Keratinocyte (primary cell): Measurements from ENCODE around the gene COL6A1. TPM values are rescaled to one million over a fixed set of nuclear protein-coding genes. Genes with fewer than 3 reads are reported as not detected.

Experiments used
- DNase-seq: peaks from one replicate; pipeline ENCODE4 v3.0.0-alpha.2; 2011; ENCODE audit warnings: low read depth, missing footprints, low spot score
- FAIRE-seq: peaks from 2 replicates; lab custom pipeline; 2011; peaks lifted over from hg19 to GRCh38; lab: Jason Lieb, UNC
- H2AFZ ChIP-seq: 2 replicates; pipeline ENCODE4 v1.6.0; 2012; ENCODE audit warnings: low read length, control low read depth, inconsistent platforms; ENCODE audit not compliant: control insufficient read depth
- H3K27ac ChIP-seq: 2 replicates; pipeline ENCODE4 v1.5.1; 2011; ENCODE audit warnings: low read length; ENCODE audit not compliant: control insufficient read depth, insufficient read depth
- H3K27me3 ChIP-seq: 3 replicates; pipeline ENCODE4 v1.6.0; 2011; ENCODE audit warnings: low read length; ENCODE audit not compliant: control insufficient read depth, insufficient read depth; ENCODE audit errors: extremely low read depth
- H3K36me3 ChIP-seq, 2 experiments: 2 replicates in 1 of 2; 3 replicates in 1 of 2; pipeline ENCODE4 v1.5.1; 2011; ENCODE audit warnings: low read length in 2 of 2, mild to moderate bottlenecking in 1 of 2; ENCODE audit not compliant: control insufficient read depth in 2 of 2, insufficient read depth in 2 of 2; ENCODE audit errors: extremely low read depth in 1 of 2
- H3K4me1 ChIP-seq: 3 replicates; pipeline ENCODE4 v1.5.1; 2011; ENCODE audit warnings: low read length; ENCODE audit not compliant: control insufficient read depth, insufficient read depth; ENCODE audit errors: extremely low read depth
- H3K4me2 ChIP-seq: 3 replicates; pipeline ENCODE4 v1.6.0; 2011; ENCODE audit warnings: low read depth, low read length; ENCODE audit not compliant: control insufficient read depth, insufficient read depth; ENCODE audit errors: extremely low read depth
- H3K4me3 ChIP-seq, 3 experiments: fragments of 200-600 bp in 1 of 3; sonication (generic) in 1 of 3; 2 replicates in 2 of 3; 3 replicates in 1 of 3; pipeline ENCODE4 v1.5.1; 2011 to 2016; ENCODE audit warnings: low read length in 3 of 3, mild to moderate bottlenecking in 3 of 3, control low read depth in 2 of 3, inconsistent platforms in 1 of 3, low read depth in 1 of 3, mixed read lengths in 1 of 3, mixed run types in 1 of 3, moderate library complexity in 1 of 3; ENCODE audit not compliant: control insufficient read depth in 2 of 3, insufficient read depth in 2 of 3; ENCODE audit errors: extremely low read depth in 1 of 3
- H3K79me2 ChIP-seq: 2 replicates; pipeline ENCODE4 v1.6.0; 2012; ENCODE audit warnings: low read length; ENCODE audit not compliant: control insufficient read depth, insufficient read depth
- H3K9ac ChIP-seq: 3 replicates; pipeline ENCODE4 v1.6.0; 2011; ENCODE audit warnings: low read length; ENCODE audit not compliant: control insufficient read depth, insufficient read depth; ENCODE audit errors: extremely low read depth
- H3K9me1 ChIP-seq: 3 replicates; pipeline ENCODE4 v1.6.0; 2011; ENCODE audit warnings: low read length; ENCODE audit not compliant: control insufficient read depth, insufficient read depth; ENCODE audit errors: extremely low read depth
- H3K9me3 ChIP-seq: 2 replicates; pipeline ENCODE4 v1.5.1; 2012; ENCODE audit warnings: low read depth, low read length; ENCODE audit not compliant: control insufficient read depth
- H4K20me1 ChIP-seq: 3 replicates; pipeline ENCODE4 v1.6.0; 2011; ENCODE audit warnings: low read length; ENCODE audit not compliant: control insufficient read depth, insufficient read depth; ENCODE audit errors: extremely low read depth
- EZH2 ChIP-seq: IDR thresholded peaks from one replicate; pipeline ENCODE4 v1.6.1; 2012; ENCODE audit warnings: inconsistent platforms, mild to moderate bottlenecking, low read length, moderate library complexity
- dilution Hi-C: fragments of 300-500 bp; cut with MboI; formaldehyde crosslinking; loops from one replicate; pipeline ENCODE4 v1.7.0; 2020; ENCODE audit warnings: low sequenced_read_pairs; ENCODE audit not compliant: extremely low pct_ligation_motif_present
- polyA plus RNA-seq, 5 experiments: library from polyadenylated mRNA; depleted of rRNA in 3 of 5; stranded (reverse) in 3 of 5; stranded (forward) in 1 of 5; unstranded in 1 of 5; fragments of >200 nt; gene quantifications; 1 replicate in 1 of 5; 2 replicates in 3 of 5; 3 replicates in 1 of 5; pipeline versions ENCODE4 v1.2.1 to v1.2.3, GENCODE V29; 2011 to 2012; ENCODE audit warnings: missing spikeins in 2 of 5, low read depth in 1 of 5, low replicate concordance in 1 of 5
- TF ChIP-seq, protein P1 (sequence below), 3 experiments: IDR thresholded peaks in 1 of 3; conservative IDR thresholded peaks in 1 of 3; optimal IDR thresholded peaks in 1 of 3; 2 replicates in 2 of 3; 3 replicates in 1 of 3; pipeline versions ENCODE3 to v1.5.1; 2011; ENCODE audit warnings: low read length in 3 of 3, mild to moderate bottlenecking in 3 of 3, moderate library complexity in 2 of 3, control low read depth in 1 of 3, inconsistent platforms in 1 of 3; ENCODE audit not compliant: insufficient read depth in 2 of 3; ENCODE audit errors: extremely low read depth in 1 of 3

COL6A1 gene
- polyA plus RNA-seq, 1 donor (not counting 4 experiments of a cell fraction or from before 2014, with no cell fraction given): 2.5 TPM

DNA sequence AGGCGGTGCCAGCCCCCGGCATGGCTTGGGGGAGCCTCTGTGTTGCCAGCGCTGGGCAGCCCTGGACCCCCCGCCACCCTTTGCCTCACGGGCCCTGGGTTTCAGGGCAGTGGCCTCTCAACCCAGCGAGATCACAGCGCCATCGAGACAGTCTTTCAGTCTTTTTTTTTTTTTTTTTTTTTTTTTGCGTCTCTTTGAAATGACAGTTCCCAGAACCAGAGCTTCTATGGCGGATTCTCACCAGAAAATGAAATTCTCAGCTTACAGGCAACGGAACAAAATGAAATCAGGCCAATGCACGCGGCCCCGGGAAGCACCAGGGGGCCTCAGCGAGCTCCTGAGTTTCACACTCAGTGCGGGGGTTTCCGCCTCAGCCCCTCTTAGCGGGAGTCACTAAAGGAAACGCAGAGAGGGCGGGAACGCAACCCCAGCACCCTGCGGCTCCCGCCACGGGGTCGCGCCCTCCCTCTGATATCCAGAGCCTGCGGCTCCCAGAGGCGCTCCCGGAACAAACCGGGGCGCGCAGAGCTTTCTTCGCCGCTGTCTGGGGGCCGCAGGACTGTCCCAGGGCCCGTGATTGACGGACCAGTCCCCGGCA lies 8.0 kb upstream of the COL6A1 start:
- peak overlapping the region; percentile 87 for H3K4me2 ChIP-seq
- dilution Hi-C loops: no loop called here
- no peaks in the 10 kb centered on the region for H4K20me1 ChIP-seq
- peaks cover 38% of the 10 kb centered on the region for H3K27me3 ChIP-seq
- H2AFZ ChIP-seq: peak overlapping the region; percentile 82
- no peak for DNase-seq
- H3K36me3 ChIP-seq: no peaks in the 10 kb centered on the region
- no peaks in the 10 kb centered on the region for H3K9me1 ChIP-seq
- H3K79me2 ChIP-seq: no peaks in the 10 kb centered on the region
- peaks cover 22% of the 10 kb centered on the region for H3K4me1 ChIP-seq
- no peaks in the 10 kb centered on the region for H3K9me3 ChIP-seq
- H3K27ac ChIP-seq: no peak overlapping the region
- TF ChIP-seq, protein P1, sequence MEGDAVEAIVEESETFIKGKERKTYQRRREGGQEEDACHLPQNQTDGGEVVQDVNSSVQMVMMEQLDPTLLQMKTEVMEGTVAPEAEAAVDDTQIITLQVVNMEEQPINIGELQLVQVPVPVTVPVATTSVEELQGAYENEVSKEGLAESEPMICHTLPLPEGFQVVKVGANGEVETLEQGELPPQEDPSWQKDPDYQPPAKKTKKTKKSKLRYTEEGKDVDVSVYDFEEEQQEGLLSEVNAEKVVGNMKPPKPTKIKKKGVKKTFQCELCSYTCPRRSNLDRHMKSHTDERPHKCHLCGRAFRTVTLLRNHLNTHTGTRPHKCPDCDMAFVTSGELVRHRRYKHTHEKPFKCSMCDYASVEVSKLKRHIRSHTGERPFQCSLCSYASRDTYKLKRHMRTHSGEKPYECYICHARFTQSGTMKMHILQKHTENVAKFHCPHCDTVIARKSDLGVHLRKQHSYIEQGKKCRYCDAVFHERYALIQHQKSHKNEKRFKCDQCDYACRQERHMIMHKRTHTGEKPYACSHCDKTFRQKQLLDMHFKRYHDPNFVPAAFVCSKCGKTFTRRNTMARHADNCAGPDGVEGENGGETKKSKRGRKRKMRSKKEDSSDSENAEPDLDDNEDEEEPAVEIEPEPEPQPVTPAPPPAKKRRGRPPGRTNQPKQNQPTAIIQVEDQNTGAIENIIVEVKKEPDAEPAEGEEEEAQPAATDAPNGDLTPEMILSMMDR (optimal IDR thresholded peaks at IDR 0.05 in 1 of 3, IDR thresholded peaks at IDR 0.05 in 1 of 3, conservative IDR thresholded peaks at IDR 0.05 in 1 of 3; ENCODE audit: extremely low read depth in 1 of 3, insufficient read depth in 2 of 3, low read length in 3 of 3): peak; percentile 55 to 78 (median 60)
- no peak for TF ChIP-seq EZH2
- H3K4me3 ChIP-seq: peak overlapping the region; percentile 6 to 61 (median 18)
- H3K9ac ChIP-seq: peak overlapping the region; percentile 54
- no peak for FAIRE-seq

DNA sequence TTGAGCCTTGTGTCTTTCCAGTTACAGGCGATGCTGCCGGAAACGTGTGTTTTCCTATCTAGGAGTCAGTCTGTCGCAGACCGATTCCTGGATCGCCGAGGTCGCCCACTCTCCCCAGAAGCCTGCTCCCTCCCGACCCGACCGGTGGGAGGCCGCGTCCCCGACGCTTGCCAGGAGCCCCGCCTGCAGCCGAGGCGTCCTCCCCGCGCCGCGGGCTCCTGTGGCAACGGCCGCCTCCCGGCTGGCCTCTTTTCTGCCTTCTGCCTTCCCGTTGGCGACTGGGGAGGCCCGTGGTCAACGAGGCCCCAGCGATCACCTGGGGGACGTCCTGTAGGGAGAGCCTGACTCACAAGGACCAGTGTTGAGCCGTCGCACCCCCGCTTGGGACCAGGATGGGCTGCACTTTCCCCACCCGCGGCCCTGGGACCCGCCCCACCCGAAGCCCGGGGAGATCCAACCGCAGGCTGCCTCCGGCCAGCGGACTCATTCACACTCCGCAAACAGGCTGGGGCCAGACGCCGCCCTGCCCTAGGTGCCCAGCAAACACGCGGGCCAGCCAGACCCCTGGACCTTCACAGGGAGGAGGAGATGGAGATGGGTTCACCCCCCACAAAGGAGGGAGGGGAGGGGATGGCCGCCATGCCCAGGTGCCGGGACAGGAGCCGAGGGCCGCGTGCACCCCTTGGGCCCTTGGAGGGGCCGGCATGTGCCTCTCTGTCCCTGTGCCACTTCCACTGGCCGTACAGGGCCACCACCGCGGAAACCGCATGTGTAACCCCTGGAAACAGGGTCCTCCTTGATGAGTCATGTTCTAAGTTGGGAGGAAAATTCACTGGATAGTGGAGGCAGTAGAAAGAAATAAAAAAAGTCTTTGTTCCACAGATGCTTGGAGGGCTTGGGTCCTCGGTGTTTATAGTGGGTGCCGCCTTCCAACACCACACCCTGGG lies 7.2 kb upstream of the COL6A1 start:
- H2AFZ ChIP-seq: peak overlapping the region; percentile 82
- no peak overlapping the region for H3K27ac ChIP-seq
- peak overlapping the region; percentile 54 for H3K9ac ChIP-seq
- H4K20me1 ChIP-seq: no peaks in the 10 kb centered on the region
- no peak for FAIRE-seq
- H3K4me1 ChIP-seq: peaks cover 22% of the 10 kb centered on the region
- peaks cover 38% of the 10 kb centered on the region for H3K27me3 ChIP-seq
- no peaks in the 10 kb centered on the region for H3K36me3 ChIP-seq
- no peak for TF ChIP-seq EZH2
- TF ChIP-seq, protein P1 (optimal IDR thresholded peaks at IDR 0.05 in 1 of 3, IDR thresholded peaks at IDR 0.05 in 1 of 3, conservative IDR thresholded peaks at IDR 0.05 in 1 of 3; ENCODE audit: extremely low read depth in 1 of 3, insufficient read depth in 2 of 3, low read length in 3 of 3): no peak
- H3K79me2 ChIP-seq: no peaks in the 10 kb centered on the region
- no peaks in the 10 kb centered on the region for H3K9me1 ChIP-seq
- no peaks in the 10 kb centered on the region for H3K9me3 ChIP-seq
- dilution Hi-C loops: no loop called here
- peak overlapping the region; percentile 6 to 61 (median 18) for H3K4me3 ChIP-seq
- peak overlapping the region; percentile 87 for H3K4me2 ChIP-seq
- DNase-seq: no peak
